ENCODE results near the gene TBC1D7.

GRCh38 chr6:13359287-13359686 is 30.9 kb upstream of the TBC1D7 start:
- TF ChIP-seq FOXP4 (CRISPR knock-in tag; IDR thresholded peaks at IDR 0.05) (no peak), HMGXB4 (CRISPR knock-in tag; IDR thresholded peaks at IDR 0.05) (no peak), TCF7 (CRISPR knock-in tag; IDR thresholded peaks at IDR 0.05; ENCODE audit: low read depth) (no peak), KAT7 (CRISPR knock-in tag; IDR thresholded peaks at IDR 0.05; ENCODE audit: borderline replicate concordance) (no peak)
- TF ChIP-seq, protein P1, sequence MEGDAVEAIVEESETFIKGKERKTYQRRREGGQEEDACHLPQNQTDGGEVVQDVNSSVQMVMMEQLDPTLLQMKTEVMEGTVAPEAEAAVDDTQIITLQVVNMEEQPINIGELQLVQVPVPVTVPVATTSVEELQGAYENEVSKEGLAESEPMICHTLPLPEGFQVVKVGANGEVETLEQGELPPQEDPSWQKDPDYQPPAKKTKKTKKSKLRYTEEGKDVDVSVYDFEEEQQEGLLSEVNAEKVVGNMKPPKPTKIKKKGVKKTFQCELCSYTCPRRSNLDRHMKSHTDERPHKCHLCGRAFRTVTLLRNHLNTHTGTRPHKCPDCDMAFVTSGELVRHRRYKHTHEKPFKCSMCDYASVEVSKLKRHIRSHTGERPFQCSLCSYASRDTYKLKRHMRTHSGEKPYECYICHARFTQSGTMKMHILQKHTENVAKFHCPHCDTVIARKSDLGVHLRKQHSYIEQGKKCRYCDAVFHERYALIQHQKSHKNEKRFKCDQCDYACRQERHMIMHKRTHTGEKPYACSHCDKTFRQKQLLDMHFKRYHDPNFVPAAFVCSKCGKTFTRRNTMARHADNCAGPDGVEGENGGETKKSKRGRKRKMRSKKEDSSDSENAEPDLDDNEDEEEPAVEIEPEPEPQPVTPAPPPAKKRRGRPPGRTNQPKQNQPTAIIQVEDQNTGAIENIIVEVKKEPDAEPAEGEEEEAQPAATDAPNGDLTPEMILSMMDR (IDR thresholded peaks at IDR 0.05), result no peak

Data from WTC11 (cell line).